ENCODE data around the gene ACTR8. TPM values are rescaled to one million over a fixed set of nuclear protein-coding genes. Genes with fewer than 3 reads are reported as not detected.

Gene ACTR8
- polyA plus RNA-seq, 1 donor (not counting 4 experiments of a cell fraction or from before 2014, with no cell fraction given), result 28.8 TPM

DNA sequence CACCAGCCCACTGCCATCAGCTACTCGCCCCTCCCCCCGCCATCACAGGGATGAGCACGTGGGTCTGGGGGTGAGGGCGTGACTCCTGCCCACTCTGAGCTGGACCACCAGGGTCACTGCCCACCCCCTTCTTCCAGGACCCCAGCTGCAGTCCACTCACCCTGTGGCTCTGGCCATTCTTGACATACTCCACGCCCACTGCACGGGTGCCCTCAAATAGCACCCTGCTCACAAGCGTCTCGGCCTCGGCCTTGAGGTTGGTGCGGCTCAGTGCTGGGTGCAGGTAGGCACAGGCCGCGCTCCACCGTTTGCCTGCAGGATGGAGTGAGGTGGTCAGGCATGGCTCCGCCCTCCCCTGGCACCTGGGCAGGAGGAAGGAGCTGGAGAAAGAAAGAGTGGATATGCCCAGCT lies 59.6 kb downstream of the ACTR8 start:
- dilution Hi-C loops (cut with MboI; ENCODE audit: extremely low pct_ligation_motif_present, low sequenced_read_pairs), result no loop called here
- Histone ChIP-seq H4K20me1 (ENCODE audit: control insufficient read depth, extremely low read depth, insufficient read depth, low read length) (no peaks in the 10 kb centered on the region), H2AFZ (ENCODE audit: control insufficient read depth, low read length) (no peak overlapping the region), H3K9me1 (ENCODE audit: control insufficient read depth, extremely low read depth, insufficient read depth, low read length) (no peaks in the 10 kb centered on the region), H3K9me3 (ENCODE audit: control insufficient read depth, low read depth, low read length) (no peaks in the 10 kb centered on the region), H3K79me2 (ENCODE audit: control insufficient read depth, insufficient read depth, low read length) (no peaks in the 10 kb centered on the region), H3K27me3 (ENCODE audit: control insufficient read depth, extremely low read depth, insufficient read depth, low read length) (no peaks in the 10 kb centered on the region), H3K36me3 (ENCODE audit: control insufficient read depth in 2 of 2, extremely low read depth in 1 of 2, insufficient read depth in 2 of 2, low read length in 2 of 2) (no peaks in the 10 kb centered on the region), H3K4me2 (ENCODE audit: control insufficient read depth, extremely low read depth, insufficient read depth, low read depth, low read length) (no peak overlapping the region), H3K9ac (ENCODE audit: control insufficient read depth, extremely low read depth, insufficient read depth, low read length) (no peak overlapping the region), H3K4me3 (ENCODE audit: control insufficient read depth in 2 of 3, extremely low read depth in 1 of 3, insufficient read depth in 2 of 3, low read depth in 1 of 3, low read length in 3 of 3) (no peak overlapping the region), H3K4me1 (ENCODE audit: control insufficient read depth, extremely low read depth, insufficient read depth, low read length) (no peaks in the 10 kb centered on the region), H3K27ac (ENCODE audit: control insufficient read depth, insufficient read depth, low read length) (no peak overlapping the region)
- no peak for FAIRE-seq
- TF ChIP-seq, protein P1, sequence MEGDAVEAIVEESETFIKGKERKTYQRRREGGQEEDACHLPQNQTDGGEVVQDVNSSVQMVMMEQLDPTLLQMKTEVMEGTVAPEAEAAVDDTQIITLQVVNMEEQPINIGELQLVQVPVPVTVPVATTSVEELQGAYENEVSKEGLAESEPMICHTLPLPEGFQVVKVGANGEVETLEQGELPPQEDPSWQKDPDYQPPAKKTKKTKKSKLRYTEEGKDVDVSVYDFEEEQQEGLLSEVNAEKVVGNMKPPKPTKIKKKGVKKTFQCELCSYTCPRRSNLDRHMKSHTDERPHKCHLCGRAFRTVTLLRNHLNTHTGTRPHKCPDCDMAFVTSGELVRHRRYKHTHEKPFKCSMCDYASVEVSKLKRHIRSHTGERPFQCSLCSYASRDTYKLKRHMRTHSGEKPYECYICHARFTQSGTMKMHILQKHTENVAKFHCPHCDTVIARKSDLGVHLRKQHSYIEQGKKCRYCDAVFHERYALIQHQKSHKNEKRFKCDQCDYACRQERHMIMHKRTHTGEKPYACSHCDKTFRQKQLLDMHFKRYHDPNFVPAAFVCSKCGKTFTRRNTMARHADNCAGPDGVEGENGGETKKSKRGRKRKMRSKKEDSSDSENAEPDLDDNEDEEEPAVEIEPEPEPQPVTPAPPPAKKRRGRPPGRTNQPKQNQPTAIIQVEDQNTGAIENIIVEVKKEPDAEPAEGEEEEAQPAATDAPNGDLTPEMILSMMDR (optimal IDR thresholded peaks at IDR 0.05 in 1 of 3, IDR thresholded peaks at IDR 0.05 in 1 of 3, conservative IDR thresholded peaks at IDR 0.05 in 1 of 3; ENCODE audit: extremely low read depth in 1 of 3, insufficient read depth in 2 of 3, low read length in 3 of 3), result no peak
- DNase-seq (ENCODE audit: low read depth, low spot score), result no peak

- no peak overlapping the region for H3K4me3 ChIP-seq (ENCODE audit: control insufficient read depth in 2 of 3, extremely low read depth in 1 of 3, insufficient read depth in 2 of 3, low read depth in 1 of 3, low read length in 3 of 3)
- DNase-seq (ENCODE audit: low read depth, low spot score) (no peak), FAIRE-seq (no peak)
- no peaks in the 10 kb centered on the region for H3K9me1 ChIP-seq (ENCODE audit: control insufficient read depth, extremely low read depth, insufficient read depth, low read length)
- dilution Hi-C loops (cut with MboI; ENCODE audit: extremely low pct_ligation_motif_present, low sequenced_read_pairs), result no loop called here
- no peaks in the 10 kb centered on the region for H3K4me1 ChIP-seq (ENCODE audit: control insufficient read depth, extremely low read depth, insufficient read depth, low read length)
- TF ChIP-seq, protein P1 (optimal IDR thresholded peaks at IDR 0.05 in 1 of 3, IDR thresholded peaks at IDR 0.05 in 1 of 3, conservative IDR thresholded peaks at IDR 0.05 in 1 of 3; ENCODE audit: extremely low read depth in 1 of 3, insufficient read depth in 2 of 3, low read length in 3 of 3), result no peak
- TF ChIP-seq EZH2 (IDR thresholded peaks at IDR 0.05; ENCODE audit: low read length), result no peak
- H4K20me1 ChIP-seq (ENCODE audit: control insufficient read depth, extremely low read depth, insufficient read depth, low read length), result no peaks in the 10 kb centered on the region
- no peaks in the 10 kb centered on the region for H3K27me3 ChIP-seq (ENCODE audit: control insufficient read depth, extremely low read depth, insufficient read depth, low read length)
- H3K9me3 ChIP-seq (ENCODE audit: control insufficient read depth, low read depth, low read length), result no peaks in the 10 kb centered on the region
- H2AFZ ChIP-seq (ENCODE audit: control insufficient read depth, low read length), result no peak overlapping the region
- H3K79me2 ChIP-seq (ENCODE audit: control insufficient read depth, insufficient read depth, low read length), result no peaks in the 10 kb centered on the region
- no peak overlapping the region for H3K9ac ChIP-seq (ENCODE audit: control insufficient read depth, extremely low read depth, insufficient read depth, low read length)
- H3K36me3 ChIP-seq (ENCODE audit: control insufficient read depth in 2 of 2, extremely low read depth in 1 of 2, insufficient read depth in 2 of 2, low read length in 2 of 2), result no peaks in the 10 kb centered on the region
- H3K4me2 ChIP-seq (ENCODE audit: control insufficient read depth, extremely low read depth, insufficient read depth, low read depth, low read length), result no peak overlapping the region
- H3K27ac ChIP-seq (ENCODE audit: control insufficient read depth, insufficient read depth, low read length), result no peak overlapping the region
Measured at GRCh38 chr3:53821631-53822121, 60.3 kb downstream of the ACTR8 start.

All from keratinocyte (primary cell).